ENCODE measurements around the gene AP2B1.
"Not testable (repeated sequence)": the region's sequence is repeated elsewhere in the genome, so short reads cannot be mapped to it uniquely, and the experiment has no call there.

AP2B1 gene

DNA sequence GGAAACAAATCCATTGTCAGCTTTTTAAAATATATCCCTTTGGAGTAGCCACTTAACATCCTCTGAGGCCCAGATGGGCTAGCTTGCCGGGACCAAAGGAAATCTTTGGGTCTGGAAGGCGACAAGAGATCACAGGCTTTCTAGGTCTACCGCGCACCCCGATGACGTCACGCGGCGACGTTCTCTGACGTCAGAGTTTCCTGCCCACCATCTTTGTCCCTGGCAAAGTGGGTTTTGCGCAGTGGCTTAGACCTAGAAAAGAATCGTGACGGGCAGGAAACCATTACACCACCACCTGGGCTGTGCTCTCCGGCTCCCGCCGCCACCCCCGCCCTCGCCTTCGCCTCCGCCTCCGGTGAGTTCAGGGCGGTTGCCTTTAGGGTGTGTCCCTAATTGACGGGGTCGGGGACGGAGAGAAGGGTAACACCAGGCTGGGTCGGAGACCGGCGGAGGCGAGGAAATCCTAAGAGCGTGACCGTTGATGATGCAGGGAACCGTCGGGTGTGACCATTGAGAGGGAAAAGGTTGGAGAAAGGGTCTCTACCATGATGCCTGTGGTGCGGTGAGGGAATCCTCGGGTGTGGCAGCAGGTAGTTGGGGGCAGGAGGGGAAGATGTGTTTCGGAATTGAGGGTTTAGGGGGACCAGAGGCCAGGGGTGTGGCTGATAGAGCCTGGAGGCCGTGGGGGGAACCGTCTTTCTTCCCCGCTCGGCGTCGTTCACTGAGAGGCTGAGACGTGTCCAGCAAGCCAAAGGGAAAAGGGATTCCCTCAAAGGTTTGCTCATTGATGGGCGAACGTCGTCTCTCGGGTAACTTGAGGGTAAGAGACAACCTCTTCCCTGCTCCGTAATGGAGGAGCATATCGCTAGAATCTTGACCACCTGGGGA lies at the start of gene AP2B1:
TSS of gene AP2B1 (plus strand) at position 249 of the 888 bp plus-strand sequence. CDS start 6,709 bp downstream, outside the sequence.
- peak; percentile 83 for DNase-seq

DNA sequence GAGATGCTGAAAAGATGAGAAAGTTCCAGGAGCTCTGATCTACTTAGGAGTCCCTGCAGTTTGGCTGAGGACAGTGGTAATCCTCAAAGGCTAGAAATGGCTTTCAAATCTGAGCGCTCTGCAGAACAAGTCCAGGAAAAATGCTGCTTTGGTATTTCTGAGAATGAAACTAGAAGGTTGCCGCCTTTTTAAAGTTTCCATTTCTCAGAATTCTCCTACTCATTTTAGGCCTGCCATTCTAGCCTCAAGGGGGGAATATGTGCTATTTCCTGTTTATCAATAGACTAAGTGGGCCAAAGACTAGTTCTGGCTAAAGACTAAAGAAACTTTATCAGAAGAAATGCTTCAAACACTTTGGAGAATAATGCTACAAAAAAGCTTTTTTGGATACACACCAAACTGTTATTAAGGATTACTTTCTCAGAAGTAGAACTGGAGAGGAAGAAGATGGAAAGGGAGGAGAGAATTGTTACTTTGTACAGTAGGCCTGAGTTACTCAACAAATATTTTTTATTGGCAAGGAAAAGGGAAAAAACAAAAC lies 49.5 kb upstream of the AP2B1 start, which contains the start of gene SLFN12L:
TSS of gene SLFN12L (minus strand) at position 78 of the 541 bp plus-strand sequence. CDS start 15,314 bp downstream, outside the sequence.
- DNase-seq = no peak

DNA sequence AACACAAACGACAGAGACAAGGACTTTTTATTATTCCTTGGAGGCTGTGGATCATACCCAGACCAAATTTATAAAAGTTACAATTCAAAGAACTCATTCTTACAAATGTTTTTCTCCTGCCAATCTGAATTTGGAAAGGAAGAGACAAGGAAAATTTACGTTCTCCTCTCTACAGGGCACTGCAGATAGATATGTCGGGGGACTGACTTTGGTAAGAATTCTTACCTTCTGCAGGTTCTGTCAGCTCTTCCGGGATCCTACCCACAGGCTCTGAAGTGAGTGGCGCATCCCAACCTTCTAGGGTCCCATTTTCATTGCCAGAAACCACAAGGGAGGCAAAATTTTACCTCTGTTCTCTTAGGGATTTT lies 47.5 kb upstream of the AP2B1 start:
- DNase-seq = no peak

DNA sequence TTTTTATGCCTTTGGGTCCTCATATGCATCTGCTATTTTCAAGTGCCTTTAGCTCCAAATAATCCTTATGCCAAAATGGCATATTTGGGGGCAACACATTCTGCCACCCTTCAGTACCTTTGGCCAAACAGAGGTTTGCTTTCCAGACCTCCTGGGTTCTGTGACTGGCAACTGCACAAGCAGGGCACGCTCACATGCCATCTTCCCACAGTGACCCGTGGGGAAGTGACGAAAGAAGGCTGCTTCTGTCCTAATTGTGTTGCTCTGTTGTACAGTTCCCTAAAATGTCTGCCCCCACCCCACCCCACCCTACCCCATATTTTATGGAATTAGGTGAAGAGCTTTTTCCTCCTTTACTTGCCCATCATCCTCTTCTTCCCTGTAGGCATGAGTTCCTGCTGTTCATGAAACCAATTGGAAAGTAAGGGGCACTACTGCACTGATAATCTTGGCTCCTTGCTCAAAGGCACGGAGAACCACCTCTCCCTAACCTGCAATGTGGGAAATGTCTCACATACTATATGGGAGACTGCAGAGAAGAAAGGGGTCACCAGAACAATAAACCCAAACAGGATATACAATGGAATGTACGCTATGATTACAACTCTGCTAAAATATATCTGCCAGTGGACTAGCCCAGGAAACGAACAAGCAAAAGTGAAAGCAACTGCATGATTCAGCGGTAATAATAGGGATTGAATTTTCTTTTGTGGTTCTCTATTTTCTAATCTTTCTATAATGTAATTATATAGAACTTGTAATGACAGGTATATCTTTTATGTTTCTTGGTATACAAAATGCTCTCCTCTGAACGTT lies 46.3 kb upstream of the AP2B1 start:
- no peak for DNase-seq

DNA sequence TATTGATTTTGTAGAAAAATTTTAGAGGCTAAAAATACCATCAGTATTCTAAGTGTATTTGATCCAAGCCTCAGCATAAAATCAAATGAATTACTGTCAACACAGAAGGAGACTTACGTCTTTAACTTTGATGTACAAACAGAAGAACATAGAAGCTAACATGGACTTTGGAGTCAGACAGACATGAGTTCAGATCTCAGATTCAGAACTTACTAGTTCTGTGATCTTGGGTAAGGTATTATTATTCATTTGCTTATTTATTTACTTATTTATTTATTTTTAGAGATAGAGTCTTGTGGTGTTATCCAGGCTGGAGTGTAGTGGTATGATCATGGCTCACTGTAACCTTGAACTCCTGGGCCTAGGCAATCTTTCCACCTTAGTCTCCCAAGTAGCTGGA lies 45.7 kb upstream of the AP2B1 start:
- no peak for DNase-seq

DNA sequence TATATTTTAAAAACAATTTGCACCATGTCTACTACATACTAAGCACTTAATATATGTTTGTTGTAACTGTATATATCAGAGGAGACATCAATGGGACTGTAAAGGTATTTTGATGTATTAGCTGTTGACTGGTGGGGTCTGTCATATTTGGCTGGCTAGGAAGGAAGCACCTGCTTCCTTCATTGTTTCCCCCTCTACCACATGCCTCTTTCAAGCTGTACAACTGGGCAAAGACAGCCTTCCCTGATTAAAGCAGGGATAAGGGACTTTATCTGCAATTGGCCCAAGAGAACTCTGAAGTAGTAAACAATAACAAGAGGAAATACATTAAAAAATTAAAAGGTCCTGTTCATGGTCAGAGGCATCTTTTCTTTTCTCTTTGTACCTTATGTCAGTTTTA lies 44.1 kb upstream of the AP2B1 start:
- DNase-seq = no peak

DNA sequence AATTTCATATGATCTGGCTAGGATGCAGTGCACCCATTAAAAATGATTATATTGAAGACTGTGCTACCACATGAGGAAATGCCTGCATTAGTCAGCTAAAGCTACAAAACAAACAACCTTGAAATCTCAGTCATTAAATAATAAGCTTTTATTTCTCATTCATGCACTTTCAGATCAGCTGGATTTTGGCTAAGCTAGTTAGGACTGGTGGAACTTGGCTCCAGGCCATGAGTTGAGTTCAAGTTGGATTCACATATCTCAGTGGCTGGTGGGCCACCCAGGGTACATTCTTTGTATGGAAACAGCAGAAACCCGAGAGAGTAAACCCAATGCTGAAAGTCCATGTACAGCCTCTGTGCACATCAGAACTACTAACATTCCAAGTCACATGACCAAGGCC lies 43.3 kb upstream of the AP2B1 start:
- no peak for DNase-seq

DNA sequence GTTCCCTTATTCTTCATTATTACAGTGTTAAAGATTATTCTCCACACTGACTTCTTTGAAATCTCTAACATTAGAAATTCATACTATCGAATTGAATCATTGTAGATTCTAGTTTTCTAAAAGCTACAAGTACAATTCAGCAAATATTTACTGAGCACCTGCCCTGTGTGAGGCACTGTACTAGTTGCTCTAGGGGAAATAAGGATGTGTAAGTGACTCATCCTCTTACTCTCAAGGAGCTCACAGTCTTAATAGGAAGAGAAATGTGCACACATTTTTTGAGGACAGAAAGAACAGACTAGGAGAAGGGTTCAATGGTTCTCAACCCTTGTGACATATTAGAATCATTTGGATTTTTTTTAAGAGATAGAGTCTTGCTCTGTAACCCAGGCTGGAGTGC lies 42.0 kb upstream of the AP2B1 start:
- no peak for DNase-seq

DNA sequence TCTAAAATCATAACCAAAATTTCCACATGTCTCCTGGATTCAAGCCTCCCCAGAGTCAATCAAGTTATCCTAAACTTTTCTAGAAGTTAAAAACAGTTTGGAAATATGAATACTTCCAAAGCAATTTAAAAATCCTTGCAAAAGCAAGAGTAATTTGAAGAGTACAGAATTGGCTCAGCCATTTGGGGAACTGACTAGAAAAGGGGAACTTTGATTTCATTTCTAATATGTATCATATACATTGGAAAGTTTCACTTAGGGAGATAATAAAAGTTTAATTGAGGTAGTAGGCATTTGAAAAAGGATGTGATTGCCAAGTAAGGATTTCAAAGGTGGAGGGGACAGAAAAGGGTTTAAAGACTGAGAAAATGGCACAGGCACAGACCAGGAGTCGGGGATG lies 40.6 kb upstream of the AP2B1 start:
- no peak for DNase-seq

DNA sequence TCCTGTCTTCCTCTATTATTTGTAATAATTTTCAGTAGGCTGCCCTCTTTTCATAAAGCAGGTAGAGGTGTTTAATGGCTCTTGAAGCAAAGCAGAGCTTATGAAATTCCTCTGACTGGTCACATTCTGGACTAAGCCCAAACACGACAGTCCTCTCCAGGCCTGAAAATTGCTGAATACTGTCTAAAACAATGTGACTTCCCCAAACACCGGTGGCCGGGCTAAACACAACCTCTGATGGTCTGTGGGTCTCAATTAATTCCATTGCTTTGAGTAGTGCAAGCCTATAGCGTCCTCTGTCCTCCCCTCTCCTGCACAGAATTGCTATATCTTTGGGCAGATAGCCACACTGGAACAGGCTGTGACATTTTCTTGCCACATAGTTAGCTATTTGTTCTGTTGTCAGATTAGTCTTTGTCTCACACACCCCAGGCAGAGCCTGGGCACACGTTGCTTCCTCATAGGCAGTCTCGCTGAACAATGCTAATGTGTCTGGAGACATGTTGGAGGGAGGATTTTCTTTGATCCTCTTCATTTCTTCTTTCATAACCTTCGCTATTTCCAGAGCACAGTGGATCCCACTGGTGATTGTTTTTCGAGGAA lies 38.8 kb upstream of the AP2B1 start:
- no peak for DNase-seq

DNA sequence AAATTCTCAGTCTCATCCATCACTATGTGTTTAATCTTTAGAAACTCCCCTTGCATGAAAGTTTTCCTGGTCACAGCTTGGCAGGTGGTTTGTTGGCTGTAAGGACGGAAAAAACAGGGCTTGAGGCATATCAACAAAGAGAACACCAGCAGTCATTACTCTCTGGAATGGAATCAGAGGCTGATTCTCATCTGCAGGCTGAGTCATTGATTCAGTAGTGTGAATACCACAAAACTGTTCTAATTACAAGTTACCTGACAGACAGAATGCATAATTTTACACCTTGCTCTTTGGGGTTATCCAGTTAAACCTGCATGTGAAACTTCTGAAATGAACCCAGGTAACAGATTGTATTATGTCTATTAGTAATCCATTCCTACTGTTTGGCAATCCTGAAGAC lies 38.1 kb upstream of the AP2B1 start:
- DNase-seq = no peak

DNA sequence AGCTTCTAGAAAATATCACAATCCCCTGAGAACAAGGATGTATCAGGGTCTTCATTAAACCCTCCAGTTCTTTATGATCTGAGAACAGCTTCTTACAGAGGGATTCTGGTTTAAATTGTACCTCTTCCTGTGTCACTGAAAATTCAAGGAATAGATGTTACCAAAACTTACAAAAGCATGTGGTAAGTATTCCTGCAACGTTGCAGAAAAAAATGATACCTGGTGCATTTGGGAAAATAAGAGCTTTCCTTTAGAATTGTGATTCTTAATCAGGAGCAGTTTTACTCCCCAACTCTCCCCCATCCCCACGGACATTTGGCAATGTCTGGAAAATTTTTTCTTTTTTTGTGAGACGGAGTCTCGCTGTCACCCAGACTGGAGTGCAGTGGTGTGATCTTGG lies 33.8 kb upstream of the AP2B1 start:
- no peak for DNase-seq

DNA sequence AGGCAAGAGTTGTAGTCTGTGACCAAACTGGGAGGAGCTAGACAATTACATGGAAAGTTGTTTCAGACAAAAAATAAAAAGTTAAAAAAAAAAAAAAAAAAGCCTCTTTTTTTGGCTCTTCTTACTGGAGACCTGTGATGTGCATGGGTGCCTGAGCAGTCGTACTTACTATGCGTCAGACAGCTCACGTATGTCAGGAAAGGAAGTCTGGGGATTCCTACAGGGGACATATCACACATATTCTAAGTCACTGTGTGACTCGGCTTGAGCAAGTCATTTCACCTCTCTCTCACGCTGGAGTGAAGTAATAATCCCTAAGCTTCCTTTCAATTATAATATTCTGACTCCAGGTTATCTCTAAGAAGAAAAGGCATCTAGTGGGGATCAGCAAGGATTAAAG lies 32.5 kb upstream of the AP2B1 start:
- DNase-seq = no peak

DNA sequence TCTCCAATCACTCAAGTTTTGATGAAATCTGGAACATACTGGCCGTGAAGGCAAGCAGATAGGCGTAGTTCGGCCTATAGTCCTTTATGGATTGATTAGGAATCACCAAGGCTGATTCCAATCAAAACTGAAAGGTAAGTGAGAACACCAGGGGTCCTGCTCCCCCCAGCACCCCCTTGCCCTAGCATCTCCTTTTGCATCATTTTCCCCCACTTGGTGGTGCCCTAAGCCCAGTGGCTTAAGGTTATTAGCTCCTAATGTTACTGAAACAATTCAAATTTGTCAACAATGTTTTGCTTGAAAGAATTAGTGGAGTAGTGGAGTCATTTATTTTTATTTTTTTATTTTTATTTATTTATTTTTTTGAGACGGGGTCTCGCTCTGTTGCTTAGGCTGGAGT lies 31.4 kb upstream of the AP2B1 start:
- no peak for DNase-seq

DNA sequence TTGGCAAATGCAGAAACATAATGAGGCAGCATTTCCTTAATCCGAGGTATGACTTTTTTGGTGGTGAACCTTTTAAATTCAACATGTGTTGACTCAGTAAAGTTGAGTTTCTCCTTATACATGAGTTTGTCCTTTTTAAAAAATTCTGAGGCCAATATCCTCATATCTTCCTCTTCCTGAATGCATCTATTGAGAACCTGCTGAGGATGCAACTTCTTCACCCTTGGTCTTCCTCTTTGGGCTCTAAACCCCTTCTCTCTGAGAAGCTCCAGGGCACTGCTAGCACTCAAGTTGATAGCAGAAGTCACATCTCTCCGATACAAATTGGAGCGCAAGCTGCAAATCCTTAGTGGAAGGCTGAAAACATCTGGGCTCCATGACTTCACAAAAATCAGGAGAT lies 29.8 kb upstream of the AP2B1 start:
- DNase-seq = no peak

DNA sequence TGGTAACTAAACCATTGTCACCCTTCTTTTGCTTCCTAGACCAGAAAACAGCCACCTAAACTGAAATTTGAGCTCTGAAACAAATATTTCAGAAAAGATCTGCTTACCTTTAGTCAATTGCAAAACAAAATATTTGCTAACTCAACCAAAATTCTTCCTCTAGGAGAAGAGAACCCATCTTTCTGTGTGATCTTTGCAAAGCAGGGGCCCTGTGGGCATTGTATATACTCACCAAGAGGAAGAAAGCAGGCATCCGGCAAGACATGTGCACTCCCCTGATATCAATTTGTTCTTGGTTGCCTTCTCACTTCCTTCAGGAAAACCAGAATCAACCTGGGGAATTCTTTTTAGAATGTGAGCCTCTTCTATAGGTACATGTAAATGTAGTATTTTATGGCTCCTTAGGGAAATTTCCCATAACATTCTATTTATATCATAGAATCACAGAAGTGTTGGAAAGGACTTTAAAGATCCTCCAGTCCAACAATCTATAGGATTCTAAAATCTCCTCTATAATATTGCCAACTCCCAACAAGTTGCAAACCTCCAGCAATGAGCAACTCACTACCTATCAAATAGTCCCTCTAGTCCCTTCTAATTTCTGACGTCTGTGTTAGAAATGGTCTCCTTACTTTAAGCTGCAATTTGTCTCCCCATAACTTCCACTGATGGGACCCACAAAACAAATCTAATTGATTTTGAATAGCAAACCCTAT lies 27.5 kb upstream of the AP2B1 start:
- no peak for DNase-seq

DNA sequence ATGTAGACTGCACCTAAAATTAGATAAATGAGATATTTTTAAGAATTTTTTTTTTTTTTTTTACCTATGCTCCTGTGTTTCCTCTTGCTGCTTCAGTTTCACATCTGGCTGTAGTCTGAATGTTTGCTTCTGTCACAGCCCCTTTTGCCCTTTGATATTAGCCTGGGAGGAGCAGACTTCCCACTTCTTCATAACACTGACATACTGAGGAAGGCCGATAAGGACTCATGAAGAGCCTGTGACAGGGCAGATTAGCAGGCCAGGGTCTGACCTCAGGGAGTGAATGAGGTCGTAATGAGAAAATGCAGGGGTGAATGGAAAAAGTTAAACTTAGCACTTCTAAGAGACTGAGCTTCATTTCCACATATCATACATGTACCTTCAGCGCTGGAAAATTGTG lies 26.4 kb upstream of the AP2B1 start, which contains the start of gene SLFN14:
TSS of gene SLFN14 (minus strand) at position 117 of the 400 bp plus-strand sequence. CDS start 2,757 bp downstream, outside the sequence.
- DNase-seq = no peak

DNA sequence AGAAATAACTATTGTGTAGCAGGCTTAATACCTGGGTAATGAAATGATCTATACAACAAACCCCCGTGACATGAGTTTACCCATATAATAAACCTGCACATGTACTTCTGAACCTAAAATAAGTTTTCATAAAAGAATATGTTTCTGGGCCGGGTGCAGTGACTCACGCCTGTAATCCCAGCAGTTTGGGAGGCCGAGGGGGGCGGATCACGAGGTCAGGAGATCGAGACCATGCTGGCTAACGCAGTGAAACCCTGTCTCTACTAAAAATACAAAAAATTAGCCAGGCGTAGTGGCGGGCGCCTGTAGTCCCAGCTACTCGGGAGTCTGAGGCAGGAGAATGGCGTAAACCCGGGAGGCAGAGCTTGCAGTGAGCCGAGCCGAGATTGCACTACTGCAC lies 23.9 kb upstream of the AP2B1 start:
- not testable (repeated sequence) for DNase-seq

DNA sequence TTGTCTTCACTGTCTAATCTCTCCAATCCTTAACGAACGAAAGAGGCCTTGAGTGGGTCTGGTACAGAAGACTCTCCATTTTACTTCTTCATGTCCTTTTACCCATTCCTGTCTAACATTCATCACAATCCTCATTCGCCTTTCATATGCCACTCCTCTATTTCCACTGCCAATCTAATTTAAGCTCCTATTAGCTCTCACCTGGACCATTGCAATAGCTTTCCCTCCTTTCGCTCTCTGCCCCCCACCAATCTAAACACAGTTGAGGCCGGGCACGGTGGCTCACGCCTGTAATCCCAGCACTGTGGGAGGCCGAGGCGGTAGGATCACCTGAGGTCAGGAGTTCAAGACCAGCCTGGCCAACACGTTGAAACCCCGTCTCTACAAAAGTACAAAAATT lies 20.2 kb upstream of the AP2B1 start:
- no peak for DNase-seq

DNA sequence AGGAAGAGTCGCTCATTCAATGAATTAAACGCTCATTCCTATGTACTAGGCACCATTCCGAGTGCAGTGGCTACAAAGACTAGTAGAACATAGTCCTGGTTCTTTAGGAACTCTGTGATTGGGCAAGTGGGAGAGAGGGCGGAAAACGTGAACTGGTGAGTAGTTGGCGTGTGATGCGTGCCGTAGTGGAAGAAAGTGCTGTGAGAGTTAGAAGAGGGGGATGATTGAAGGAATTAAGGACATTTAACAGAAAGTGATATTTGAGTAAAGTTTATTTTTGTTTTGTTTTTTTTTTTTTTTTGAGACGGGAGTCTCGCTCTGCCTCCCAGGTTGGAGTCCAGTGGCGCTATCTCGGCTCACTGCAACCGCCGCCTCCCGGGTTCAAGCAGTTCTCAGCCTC lies 18.6 kb upstream of the AP2B1 start:
- DNase-seq = no peak

DNA sequence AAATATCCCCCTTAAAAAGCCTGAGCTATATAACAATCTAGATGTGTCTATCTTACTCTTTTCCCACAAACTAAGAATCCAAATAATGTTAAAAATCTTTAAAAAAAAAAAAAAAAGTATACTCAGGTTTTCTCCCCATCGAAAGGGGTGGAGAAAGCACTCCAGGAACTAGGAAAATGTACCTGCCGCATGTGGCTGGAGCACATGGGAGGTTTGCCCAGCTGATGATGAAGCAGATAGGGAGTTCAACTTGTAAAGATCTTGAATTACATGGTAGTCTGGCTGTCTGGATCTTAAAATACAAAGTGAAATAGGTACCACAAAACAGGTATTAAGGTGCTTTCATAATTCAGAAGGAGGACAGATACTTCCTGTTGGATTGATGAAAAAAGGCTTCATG lies 17.7 kb upstream of the AP2B1 start:
- no peak for DNase-seq

DNA sequence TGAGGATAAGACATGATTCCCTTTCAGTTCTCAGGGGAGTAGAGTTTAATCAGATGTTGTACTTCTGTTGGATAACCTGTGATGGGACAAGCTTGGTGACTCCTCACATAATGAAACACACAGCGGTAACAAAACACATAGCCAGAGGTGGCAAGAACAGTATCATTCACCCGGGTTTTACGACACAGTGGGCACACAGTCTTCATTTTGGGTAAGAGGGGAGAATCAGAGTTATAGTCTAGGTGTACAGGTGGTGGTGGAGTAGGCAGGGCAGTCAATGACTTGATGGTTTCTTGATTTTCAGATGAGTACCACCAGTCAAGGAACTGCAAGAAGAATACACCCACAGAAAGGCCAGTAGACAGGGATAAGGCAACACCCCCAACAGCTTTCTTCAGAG lies 11.4 kb upstream of the AP2B1 start:
- DNase-seq = no peak

DNA sequence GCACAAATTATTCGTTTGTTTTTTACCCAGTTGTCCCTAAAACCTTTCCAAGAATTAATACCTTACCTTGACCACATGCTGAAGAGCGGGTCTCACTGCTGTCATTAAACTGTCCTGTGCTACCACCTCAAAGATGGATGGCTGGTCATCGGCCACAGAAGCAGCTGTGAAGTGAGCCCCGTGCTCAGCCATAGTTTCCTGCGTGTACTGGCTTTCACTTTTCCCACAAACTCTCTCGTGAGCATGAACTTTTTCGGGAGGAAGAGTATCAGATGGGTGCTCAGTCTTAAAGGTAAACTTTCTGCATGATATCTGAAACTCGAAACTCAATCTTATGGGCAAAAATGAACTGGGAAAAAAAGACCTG lies 9.3 kb upstream of the AP2B1 start:
- no peak for DNase-seq
